ENCODE data around the gene PDIK1L. TPM values are rescaled to one million over a fixed set of nuclear protein-coding genes. Genes with fewer than 3 reads are reported as not detected.

PDIK1L gene
- total RNA-seq, result 3.2 and 4.3 TPM in 2 replicates

GRCh38 chr1:26111530-26112406 is at the start of gene PDIK1L:
TSS of gene PDIK1L (plus strand) at chr1:26111824. CDS start at chr1:26114309, 2,485 bp downstream.

DNA sequence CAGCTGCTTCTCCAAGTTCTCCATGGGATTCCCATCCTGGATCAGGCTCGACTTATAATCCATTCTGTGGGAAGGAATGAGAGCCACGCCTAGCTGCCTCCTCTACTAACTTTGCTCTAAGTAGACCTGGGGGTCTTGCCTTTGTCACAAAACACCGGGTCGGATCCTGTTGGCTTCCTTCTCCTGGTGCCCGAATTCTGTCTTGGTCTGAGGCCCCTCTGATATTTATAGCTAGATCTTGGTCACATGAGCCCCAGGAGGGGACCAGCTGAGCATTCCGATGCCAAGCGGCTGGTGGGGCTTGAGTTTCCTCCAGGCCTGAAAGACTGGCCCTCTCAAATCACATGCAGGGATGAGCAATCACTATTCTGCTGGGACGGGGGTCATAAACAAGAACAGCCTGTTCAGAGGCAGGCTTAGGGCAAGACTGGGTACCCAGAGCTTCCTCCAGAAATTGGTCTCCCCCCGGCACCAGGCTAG is 44.2 kb upstream of the PDIK1L start, which contains the start of gene TRIM63:
Gene TRIM63 (minus strand): TSS at position 199 of the 480 bp plus-strand sequence. CDS start 136 bp downstream, at position 63.

DNA sequence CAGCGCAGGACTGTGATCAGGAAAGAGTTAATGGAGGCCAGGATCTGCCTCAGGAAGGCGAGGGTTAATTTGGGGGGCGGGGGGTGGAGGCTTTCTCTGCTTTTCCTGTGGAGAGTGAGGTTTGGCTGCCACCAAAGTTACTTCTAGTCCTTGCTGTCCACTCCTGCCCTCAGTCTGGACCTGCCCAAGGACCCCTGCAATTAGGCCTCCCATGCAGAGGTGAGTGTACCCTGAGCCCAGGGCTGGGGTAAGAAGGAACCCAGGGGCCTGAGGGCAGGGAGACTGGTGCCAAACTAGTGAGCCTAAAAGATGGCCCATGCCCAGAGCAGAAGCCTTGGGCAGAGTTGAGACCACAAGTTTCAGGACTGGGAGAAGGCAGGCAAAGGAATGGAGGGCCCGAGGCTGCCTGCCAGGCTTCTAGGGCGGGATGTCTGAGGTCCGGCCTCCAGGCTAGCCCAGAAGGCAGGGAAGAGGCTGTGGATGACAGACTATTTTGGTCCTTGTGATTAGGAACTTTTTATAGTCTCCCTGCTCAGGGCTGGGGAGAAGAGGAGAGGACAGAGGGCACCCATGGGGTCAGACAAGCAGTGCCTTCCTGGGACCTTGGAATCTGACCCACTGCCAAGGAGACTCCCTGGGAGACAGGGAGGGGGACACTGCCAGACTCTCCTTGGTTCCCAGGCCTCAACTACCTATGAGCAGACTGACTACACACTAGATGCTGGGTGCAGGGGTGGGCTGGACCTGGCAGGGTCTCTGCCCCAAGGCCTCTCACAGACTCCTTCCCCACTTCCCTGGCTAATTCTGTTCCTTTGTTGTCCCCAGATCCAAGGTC is 47.5 kb downstream of the PDIK1L start, which contains the start of gene FAM110D:
Gene FAM110D (plus strand): TSS at position 172 of the 835 bp plus-strand sequence. CDS start 2,213 bp downstream, outside the sequence.

GRCh38 chr1:26168410-26169197 is 57.0 kb downstream of the PDIK1L start, which contains the start of gene C1orf232:
TSS of gene C1orf232 (minus strand) at chr1:26168963. CDS start at chr1:26168499, 464 bp downstream.

GRCh38 chr1:26169669-26170471 is 58.2 kb downstream of the PDIK1L start, which contains the start of gene ZNF593:
TSS of gene ZNF593 (plus strand) at chr1:26169908. CDS start at chr1:26169984, 76 bp downstream.

GRCh38 chr1:26171084-26172072 is 59.8 kb downstream of the PDIK1L start, which contains the start of gene ZNF593OS:
TSS of gene ZNF593OS (minus strand) at chr1:26171832. CDS start at chr1:26171661, 171 bp downstream.

Other genes starting within 250 kb of the PDIK1L start
- gene PAQR7, start 236.1 kb upstream of the PDIK1L start, total RNA-seq, result 5.5 and 7.0 TPM in 2 replicates
- 79.3 and 178 TPM in 2 replicates for gene STMN1, start 205.4 kb upstream of the PDIK1L start, total RNA-seq
- gene PAFAH2, start 113.8 kb upstream of the PDIK1L start, total RNA-seq, result 4.6 and 5.7 TPM in 2 replicates
- not detected in 2 replicates for gene EXTL1, start 90.0 kb upstream of the PDIK1L start, total RNA-seq
- not detected in 2 replicates for gene SLC30A2, start 65.7 kb upstream of the PDIK1L start, total RNA-seq
- gene TRIM63, start 44.2 kb upstream of the PDIK1L start, total RNA-seq, result not detected in 2 replicates
- gene FAM110D, start 47.3 kb downstream of the PDIK1L start, total RNA-seq, result 2.5 and 4.0 TPM in 2 replicates
- gene C1orf232, start 57.1 kb downstream of the PDIK1L start, total RNA-seq, result not detected in 2 replicates
- gene ZNF593, start 58.1 kb downstream of the PDIK1L start, total RNA-seq, result 30.2 and 31.8 TPM in 2 replicates
- gene ZNF593OS, start 60.0 kb downstream of the PDIK1L start, total RNA-seq, result 0.09 TPM in 1 of 2 replicates, not detected in the other
- gene CNKSR1, start 65.7 kb downstream of the PDIK1L start, total RNA-seq, result 0.28 TPM in 1 of 2 replicates, not detected in the other
- not detected in 2 replicates for gene CATSPER4, start 78.8 kb downstream of the PDIK1L start, total RNA-seq
- 8.3 and 10.1 TPM in 2 replicates for gene CEP85, start 122.4 kb downstream of the PDIK1L start, total RNA-seq
- 24.9 and 27.4 TPM in 2 replicates for gene SH3BGRL3, start 168.3 kb downstream of the PDIK1L start, total RNA-seq
- gene UBXN11, start 194.8 kb downstream of the PDIK1L start, total RNA-seq, result 3.1 and 4.8 TPM in 2 replicates
- gene CD52, start 206.1 kb downstream of the PDIK1L start, total RNA-seq, result not detected in 2 replicates
- gene CRYBG2, start 242.3 kb downstream of the PDIK1L start, total RNA-seq, result 0.36 TPM in 1 of 2 replicates, not detected in the other

Measured in endothelial cell of coronary artery (primary cell).